K562 (cell line): Measurements from ENCODE around the gene CARMIL1. TPM values are rescaled to one million over a fixed set of nuclear protein-coding genes. Genes with fewer than 3 reads are reported as not detected.

Source experiments
- ATAC-seq: fragments of 200-7000 bp; cut with Tn5 transposase; 3 replicates; pipeline ENCODE4 v1.9.1; 2020; ENCODE audit warnings: moderate library complexity
- BruUV-seq: library from RNA; stranded (reverse); fragments of 400-500 nt; replicated peaks from 2 replicates; lab custom pipeline; 2021; lab: Mats Ljungman, UMichigan
- CTCF ChIA-PET: fragments of 300-600 bp; formaldehyde crosslinking; extraction: SDS; loops from one replicate; lab custom pipeline; 2021; ENCODE audit warnings: low intra/inter-chr PET ratio; lab: Yijun Ruan, JAX
- POLR2A ChIA-PET: fragments of 300-600, 350-650 bp; sonication (Branson Sonifier 250); formaldehyde crosslinking; extraction: SDS; loops from one replicate; lab custom pipeline; 2021; ENCODE audit warnings: antibody characterized with exemption, inconsistent platforms; lab: Yijun Ruan, JAX
- DNase-seq, 4 experiments: peaks; one replicate each; pipeline versions ENCODE4 v3.0.0 to v3.0.0-alpha.2; 2011 to 2018; ENCODE audit warnings: low spot score in 3 of 4, mixed read lengths in 3 of 4; ENCODE audit errors: extremely low read depth in 1 of 4
- FAIRE-seq: peaks from 2 replicates; lab custom pipeline; 2011; peaks lifted over from hg19 to GRCh38; lab: Jason Lieb, UNC
- H2AFZ ChIP-seq: 2 replicates; pipeline ENCODE4 v1.6.0; 2011; ENCODE audit warnings: low read depth, low read length, control low read depth, inconsistent platforms
- H3K27ac ChIP-seq: fragments of 200-600 bp; 3 replicates; pipeline ENCODE4 v1.8.0; 2011; ENCODE audit warnings: low read depth, mild to moderate bottlenecking, control low read depth, inconsistent platforms, low read length, moderate library complexity, mixed read lengths; ENCODE audit errors: extremely low read depth
- H3K27me3 ChIP-seq, 2 experiments: fragments of 300-600 bp in 1 of 2; 2 replicates in 1 of 2; 3 replicates in 1 of 2; pipeline versions ENCODE4 v1.6.0 to v1.8.0; 2011; ENCODE audit warnings: inconsistent platforms in 2 of 2, low read length in 2 of 2, mild to moderate bottlenecking in 1 of 2, mixed read lengths in 1 of 2, moderate library complexity in 1 of 2; ENCODE audit not compliant: control insufficient read depth in 2 of 2, insufficient read depth in 2 of 2
- H3K36me3 ChIP-seq: fragments of 300-600 bp; 3 replicates; pipeline ENCODE4 v1.8.0; 2011; ENCODE audit warnings: mild to moderate bottlenecking, low read length, inconsistent platforms; ENCODE audit not compliant: control insufficient read depth, insufficient read depth
- H3K4me1 ChIP-seq, 2 experiments: fragments of 200-600 bp in 1 of 2; replicated peaks in 1 of 2; 2 replicates in 1 of 2; 3 replicates in 1 of 2; pipeline versions ENCODE4 v1.5.1 to v1.8.0; 2011; ENCODE audit warnings: inconsistent platforms in 2 of 2, low read length in 2 of 2, mild to moderate bottlenecking in 1 of 2, mixed read lengths in 1 of 2, moderate library complexity in 1 of 2; ENCODE audit not compliant: control insufficient read depth in 2 of 2, insufficient read depth in 2 of 2
- H3K4me2 ChIP-seq: 2 replicates; pipeline ENCODE4 v1.6.1; 2011; ENCODE audit warnings: low read length, control low read depth, inconsistent platforms, mixed read lengths; ENCODE audit not compliant: insufficient read depth
- H3K4me3 ChIP-seq: fragments of 200-600 bp; sonication (generic), shearing (Covaris generic); 2 replicates; pipeline ENCODE4 v1.5.1; 2016; ENCODE audit warnings: control low read depth, inconsistent platforms
- H3K79me2 ChIP-seq: fragments of 200-600 bp; 3 replicates; pipeline ENCODE4 v1.8.0; 2011; ENCODE audit warnings: low read length, inconsistent platforms; ENCODE audit not compliant: control insufficient read depth, insufficient read depth
- H3K9ac ChIP-seq, 2 experiments: 2 replicates each; pipeline versions ENCODE4 v1.6.0 to v1.6.1; 2011; ENCODE audit warnings: low read depth in 2 of 2, low read length in 2 of 2, control low read depth in 1 of 2, inconsistent platforms in 1 of 2, mild to moderate bottlenecking in 1 of 2, mixed read lengths in 1 of 2; ENCODE audit not compliant: insufficient read depth in 1 of 2
- H3K9me1 ChIP-seq: one replicate; pipeline ENCODE4 v1.6.0; 2011; ENCODE audit warnings: inconsistent platforms, mild to moderate bottlenecking, low read length, moderate library complexity; ENCODE audit not compliant: control insufficient read depth, insufficient read depth
- H3K9me3 ChIP-seq: replicated peaks from 2 replicates; pipeline ENCODE4 v1.5.1; 2011; ENCODE audit warnings: low read depth, low read length, inconsistent platforms; ENCODE audit not compliant: control insufficient read depth, insufficient read depth
- H4K20me1 ChIP-seq: replicated peaks from 2 replicates; pipeline ENCODE4 v1.6.1; 2011; ENCODE audit warnings: low read length, inconsistent platforms, mixed read lengths; ENCODE audit not compliant: control insufficient read depth, insufficient read depth
- CBFA2T2 ChIP-seq: fragments of 450-650 bp; conservative IDR thresholded peaks from 2 replicates; pipeline ENCODE4 v1.6.1; 2017; ENCODE audit warnings: mild to moderate bottlenecking
- HDAC2 ChIP-seq: fragments of 450-650 bp; IDR thresholded peaks from 2 replicates; pipeline ENCODE4 v1.6.1; 2016; ENCODE audit warnings: mild to moderate bottlenecking
- KLF6 ChIP-seq: fragments of 250-450 bp; sonication (Bioruptor Pico); IDR thresholded peaks from 2 replicates; pipeline ENCODE4 v1.4.0; 2020; ENCODE audit warnings: mild to moderate bottlenecking, moderate library complexity, borderline replicate concordance
- MBD2 ChIP-seq: sonication (generic); IDR thresholded peaks from 2 replicates; pipeline ENCODE4 v1.6.1; 2016; ENCODE audit warnings: low read depth, borderline replicate concordance
- NONO ChIP-seq, 2 experiments: fragments of 200-400 bp in 1 of 2; fragments of 450-650 bp in 1 of 2; formaldehyde crosslinking in 1 of 2; IDR thresholded peaks; 2 replicates each; pipeline ENCODE4 v1.6.1; 2017; ENCODE audit warnings: low read depth in 2 of 2, mild to moderate bottlenecking in 2 of 2, moderate library complexity in 2 of 2, low read length in 1 of 2
- PHB ChIP-seq: fragments of 250-450 bp; sonication (Bioruptor Pico); IDR thresholded peaks from 2 replicates; pipeline ENCODE4 v1.5.0; 2021
- RCOR1 ChIP-seq, 2 experiments: IDR thresholded peaks; 2 replicates each; pipeline ENCODE4 v1.6.1; 2012; ENCODE audit warnings: low read depth in 2 of 2, low read length in 2 of 2, borderline replicate concordance in 1 of 2, improper control_type of control experiment in 1 of 2
- SMARCB1 ChIP-seq: IDR thresholded peaks from 2 replicates; pipeline ENCODE4 v1.6.1; 2011; ENCODE audit warnings: improper control_type of control experiment, low read depth; ENCODE audit not compliant: insufficient read length
- SRF ChIP-seq, 2 experiments: fragments of 250-450, 450-650 bp in 1 of 2; sonication (Bioruptor Pico) in 1 of 2; sonication (generic) in 1 of 2; formaldehyde crosslinking; IDR thresholded peaks; 2 replicates each; pipeline versions ENCODE4 v1.5.0 to v1.5.1; 2020 to 2022; ENCODE audit warnings: mild to moderate bottlenecking in 1 of 2, missing genetic modification reagents in 1 of 2
- TEAD4 ChIP-seq, 2 experiments: sonication (generic) in 1 of 2; formaldehyde crosslinking in 1 of 2; IDR thresholded peaks; 2 replicates each; pipeline versions ENCODE4 v1.6.1 to v1.8.0; 2012 to 2022; ENCODE audit warnings: borderline replicate concordance in 1 of 2, inconsistent platforms in 1 of 2, low read length in 1 of 2, mild to moderate bottlenecking in 1 of 2, missing genetic modification reagents in 1 of 2
- ZBTB8A ChIP-seq: fragments of 450-650 bp; IDR thresholded peaks from 2 replicates; pipeline ENCODE4 v1.6.1; 2018; ENCODE audit warnings: mild to moderate bottlenecking, moderate library complexity; ENCODE audit not compliant: partially characterized antibody
- ZSCAN29 ChIP-seq: fragments of 450-650 bp; IDR thresholded peaks from 2 replicates; pipeline ENCODE4 v1.6.1; 2017
- WGBS: fragments of 100-300 bp; shearing (Covaris generic); methylation state at CpG from one replicate; pipeline ENCODE4 v1.1.6; 2016; ENCODE audit warnings: low coverage, mixed read lengths; ENCODE audit not compliant: insufficient coverage; ENCODE audit errors: missing lambda C conversion rate; 5-methylcytosine and 5-hydroxymethylcytosine counted together
- in situ Hi-C: fragments of 300-500 bp; cut with MboI; formaldehyde crosslinking; loops from 4 replicates; pipeline ENCODE4 v1.15.0; 2018; ENCODE audit warnings: inconsistent platforms, mixed read lengths
- intact Hi-C: fragments of 100-400 bp; cut with micrococcal nuclease; formaldehyde crosslinking; loops from 2 replicates; pipeline ENCODE4 v1.14.2; 2022
- polyA plus RNA-seq, 8 experiments: library from polyadenylated mRNA; depleted of rRNA in 4 of 8; stranded (reverse) in 5 of 8; unstranded in 3 of 8; fragments of >200 nt; fragmentation: Nextera tagmentation in 2 of 8; fragmentation: Illumina TruSeq in 1 of 8; extraction: Ambion mirVana in 2 of 8; extraction: Trizol in 1 of 8; gene quantifications; 2 replicates each; pipeline versions ENCODE4 v1.2.1 to v1.2.3, GENCODE V29; 2011 to 2014; ENCODE audit warnings: inconsistent platforms in 1 of 8, missing spikeins in 1 of 8
- total RNA-seq, 7 experiments: library from RNA; depleted of rRNA in 6 of 7; stranded (reverse); fragments of >200 nt in 6 of 7; fragmentation: Illumina TruSeq in 2 of 7; extraction: Trizol in 2 of 7; gene quantifications; 2 replicates each; pipeline versions ENCODE4 v1.2.1 to v1.2.3, GENCODE V29; 2011 to 2021; ENCODE audit warnings: low replicate concordance in 1 of 7
- TF ChIP-seq, protein P1 (sequence below), 3 experiments: IDR thresholded peaks in 2 of 3; conservative IDR thresholded peaks in 1 of 3; 2 replicates each; pipeline ENCODE4 v1.5.1; 2011 to 2012; ENCODE audit warnings: low read length in 3 of 3, mild to moderate bottlenecking in 3 of 3, control low read depth in 2 of 3, improper control_type of control experiment in 1 of 3, inconsistent platforms in 1 of 3, low read depth in 1 of 3, mixed read lengths in 1 of 3, moderate library complexity in 1 of 3; ENCODE audit not compliant: insufficient read depth in 2 of 3
- TF ChIP-seq, protein P2 (sequence below): fragments of 200-800 bp; sonication (Bioruptor generic); IDR thresholded peaks from 2 replicates; pipeline ENCODE4 v1.6.1; 2017; ENCODE audit warnings: missing genetic modification characterization, missing compliant biosample characterization

The CARMIL1 gene
- total and polyA plus RNA-seq, 9 of the 15 experiments (the other 6 are each of a cell fraction or from before 2014, with no cell fraction given), result 0.04 to 0.32 (median 0.10) TPM; not detected in 1

DNA sequence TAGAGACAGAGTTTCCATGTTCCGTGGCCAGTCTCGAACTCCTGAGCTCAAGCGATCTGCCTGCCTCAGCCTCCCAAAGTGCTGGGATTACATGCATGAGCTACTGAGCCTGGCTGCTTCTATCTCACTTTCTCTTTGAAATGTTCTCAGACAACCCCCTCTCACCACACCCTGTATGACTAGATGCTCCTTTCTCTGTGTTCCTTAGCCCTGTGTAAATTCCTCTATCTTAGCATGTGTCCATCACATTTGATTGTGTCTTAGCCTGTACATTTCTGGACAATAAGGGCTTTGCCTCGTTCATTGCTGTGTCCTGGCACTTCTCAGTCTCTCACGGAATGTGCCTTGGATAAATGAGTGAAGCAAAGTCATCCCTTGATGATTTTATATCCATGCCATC lies 204.8 kb downstream of the CARMIL1 start:
- intact Hi-C loops (no loop called here), in situ Hi-C loops (no loop called here)
- ATAC-seq (no peak), DNase-seq (no peak), FAIRE-seq (no peak)
- Histone ChIP-seq H3K9me1 (no peaks in the 10 kb centered on the region), H2AFZ (no peak overlapping the region), H3K79me2 (no peaks in the 10 kb centered on the region), H3K4me3 (no peak overlapping the region), H3K4me1 (no peaks in the 10 kb centered on the region), H3K4me2 (no peak overlapping the region), H3K9me3 (no peaks in the 10 kb centered on the region), H3K27ac (no peak overlapping the region), H3K27me3 (no peaks in the 10 kb centered on the region; a peak in 2 of 5 replicates), H3K9ac (no peak overlapping the region), H4K20me1 (no peaks in the 10 kb centered on the region), H3K36me3 (no peaks in the 10 kb centered on the region)
- POLR2A ChIA-PET, result no interaction called here
- TF ChIP-seq HDAC2 (no peak), KLF6 (no peak), ZSCAN29 (no peak)
- 0% methylated on average over 5 of the region's 5 CpGs for WGBS
- CTCF ChIA-PET, result no interaction called here
- no TSS peak for BruUV-seq

DNA sequence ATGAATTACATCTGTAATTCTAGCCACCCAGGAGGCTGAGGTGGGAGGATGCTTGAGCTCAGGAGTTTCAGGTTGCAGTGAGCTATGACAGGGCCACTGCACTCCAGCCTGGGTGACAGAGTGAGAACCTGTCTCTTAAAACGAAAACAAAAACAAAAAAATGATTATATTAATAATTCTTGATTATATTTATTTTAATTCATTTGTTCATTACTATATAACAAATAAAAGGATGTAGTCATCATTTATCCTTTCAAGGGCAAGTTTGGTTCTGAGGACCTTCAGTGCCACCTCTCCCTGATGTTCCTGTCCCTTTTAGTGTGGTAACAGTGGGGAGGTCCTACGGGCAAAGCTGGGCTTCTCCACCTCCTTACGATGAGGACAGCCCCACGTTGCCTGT lies 205.7 kb downstream of the CARMIL1 start:
- no peak for ATAC-seq
- intact Hi-C loops, result no loop called here
- H3K4me2 ChIP-seq, result no peak overlapping the region
- no peak overlapping the region for H3K9ac ChIP-seq
- no peak for FAIRE-seq
- no peaks in the 10 kb centered on the region for H3K4me1 ChIP-seq
- no peaks in the 10 kb centered on the region for H3K9me1 ChIP-seq
- H3K27me3 ChIP-seq, result no peaks in the 10 kb centered on the region; a peak in 2 of 5 replicates
- H3K79me2 ChIP-seq, result no peaks in the 10 kb centered on the region
- DNase-seq, result no peak
- no peak overlapping the region for H3K4me3 ChIP-seq
- H3K36me3 ChIP-seq, result no peaks in the 10 kb centered on the region
- H3K27ac ChIP-seq, result no peak overlapping the region
- no peak overlapping the region for H2AFZ ChIP-seq
- WGBS, result 0% methylated on average over 4 of the region's 4 CpGs
- in situ Hi-C loops, result no loop called here
- no TSS peak for BruUV-seq
- no peaks in the 10 kb centered on the region for H3K9me3 ChIP-seq
- no peaks in the 10 kb centered on the region for H4K20me1 ChIP-seq
- ChIA-PET POLR2A (interaction anchor here (0.6 to 1.3 kb wide), 2 partner anchors 10 to 87 kb away, joined by 3 read pairs; no protein-coding TSS in a partner anchor), CTCF (no interaction called here)
- TF ChIP-seq CBFA2T2 (no peak), ZBTB8A (no peak), MBD2 (no peak), NONO (IDR thresholded peaks at IDR 0.05; ENCODE audit: low read depth in 2 of 2, low read length in 1 of 2) (no peak), PHB (no peak), RCOR1 (IDR thresholded peaks at IDR 0.05; ENCODE audit: borderline replicate concordance in 1 of 2, low read depth in 2 of 2, low read length in 2 of 2) (no peak), SMARCB1 (no peak), TEAD4 (IDR thresholded peaks at IDR 0.05; ENCODE audit: low read length) (no peak), TEAD4 (CRISPR knock-in tag; IDR thresholded peaks at IDR 0.05; ENCODE audit: borderline replicate concordance) (no peak), SRF (CRISPR knock-in tag; IDR thresholded peaks at IDR 0.05) (no peak)
- TF ChIP-seq, protein P1, sequence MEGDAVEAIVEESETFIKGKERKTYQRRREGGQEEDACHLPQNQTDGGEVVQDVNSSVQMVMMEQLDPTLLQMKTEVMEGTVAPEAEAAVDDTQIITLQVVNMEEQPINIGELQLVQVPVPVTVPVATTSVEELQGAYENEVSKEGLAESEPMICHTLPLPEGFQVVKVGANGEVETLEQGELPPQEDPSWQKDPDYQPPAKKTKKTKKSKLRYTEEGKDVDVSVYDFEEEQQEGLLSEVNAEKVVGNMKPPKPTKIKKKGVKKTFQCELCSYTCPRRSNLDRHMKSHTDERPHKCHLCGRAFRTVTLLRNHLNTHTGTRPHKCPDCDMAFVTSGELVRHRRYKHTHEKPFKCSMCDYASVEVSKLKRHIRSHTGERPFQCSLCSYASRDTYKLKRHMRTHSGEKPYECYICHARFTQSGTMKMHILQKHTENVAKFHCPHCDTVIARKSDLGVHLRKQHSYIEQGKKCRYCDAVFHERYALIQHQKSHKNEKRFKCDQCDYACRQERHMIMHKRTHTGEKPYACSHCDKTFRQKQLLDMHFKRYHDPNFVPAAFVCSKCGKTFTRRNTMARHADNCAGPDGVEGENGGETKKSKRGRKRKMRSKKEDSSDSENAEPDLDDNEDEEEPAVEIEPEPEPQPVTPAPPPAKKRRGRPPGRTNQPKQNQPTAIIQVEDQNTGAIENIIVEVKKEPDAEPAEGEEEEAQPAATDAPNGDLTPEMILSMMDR (IDR thresholded peaks at IDR 0.05 in 2 of 3, conservative IDR thresholded peaks at IDR 0.05 in 1 of 3; ENCODE audit: insufficient read depth in 2 of 3, low read depth in 1 of 3, low read length in 3 of 3), result no peak
- TF ChIP-seq, protein P2, sequence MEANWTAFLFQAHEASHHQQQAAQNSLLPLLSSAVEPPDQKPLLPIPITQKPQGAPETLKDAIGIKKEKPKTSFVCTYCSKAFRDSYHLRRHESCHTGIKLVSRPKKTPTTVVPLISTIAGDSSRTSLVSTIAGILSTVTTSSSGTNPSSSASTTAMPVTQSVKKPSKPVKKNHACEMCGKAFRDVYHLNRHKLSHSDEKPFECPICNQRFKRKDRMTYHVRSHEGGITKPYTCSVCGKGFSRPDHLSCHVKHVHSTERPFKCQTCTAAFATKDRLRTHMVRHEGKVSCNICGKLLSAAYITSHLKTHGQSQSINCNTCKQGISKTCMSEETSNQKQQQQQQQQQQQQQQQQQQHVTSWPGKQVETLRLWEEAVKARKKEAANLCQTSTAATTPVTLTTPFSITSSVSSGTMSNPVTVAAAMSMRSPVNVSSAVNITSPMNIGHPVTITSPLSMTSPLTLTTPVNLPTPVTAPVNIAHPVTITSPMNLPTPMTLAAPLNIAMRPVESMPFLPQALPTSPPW, result no peak
